GM18858 (cell line): ENCODE data around the gene PRKACG.
"Not testable (repeated sequence)": the region's sequence is repeated elsewhere in the genome, so short reads cannot be mapped to it uniquely, and the experiment has no call there.

Experiments used
- ATAC-seq: cut with Tn5 transposase; IDR thresholded peaks from one replicate; pipeline ENCODE4 v1.9.1; 2021; ENCODE audit not compliant: unreplicated experiment

Gene PRKACG

GRCh38 chr9:69014013-69014412, at the start of gene PRKACG:
Gene PRKACG, minus strand, starts transcription at chr9:69014113. Its CDS starts 21 bp downstream, at chr9:69014092.
- no peak for ATAC-seq

DNA sequence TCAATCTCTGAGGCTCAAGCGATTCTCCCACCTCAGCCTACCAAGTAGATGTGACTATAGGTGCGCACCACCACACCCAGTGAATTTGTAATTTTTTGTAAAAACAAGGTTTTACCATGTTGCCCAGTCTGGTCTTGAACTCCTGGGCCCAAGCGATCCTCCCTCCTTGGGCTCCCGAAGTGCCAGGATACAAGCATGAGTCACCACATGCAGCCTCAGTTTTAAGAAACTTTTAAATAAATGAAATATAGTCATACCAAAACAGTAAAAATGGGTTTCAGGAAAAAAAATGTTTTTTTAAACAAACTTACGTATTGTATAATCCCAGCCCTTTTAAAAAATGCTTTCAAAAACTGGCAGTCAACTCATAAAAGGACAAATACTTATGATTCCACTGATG, 48.3 kb upstream of the PRKACG start:
- no peak for ATAC-seq

DNA sequence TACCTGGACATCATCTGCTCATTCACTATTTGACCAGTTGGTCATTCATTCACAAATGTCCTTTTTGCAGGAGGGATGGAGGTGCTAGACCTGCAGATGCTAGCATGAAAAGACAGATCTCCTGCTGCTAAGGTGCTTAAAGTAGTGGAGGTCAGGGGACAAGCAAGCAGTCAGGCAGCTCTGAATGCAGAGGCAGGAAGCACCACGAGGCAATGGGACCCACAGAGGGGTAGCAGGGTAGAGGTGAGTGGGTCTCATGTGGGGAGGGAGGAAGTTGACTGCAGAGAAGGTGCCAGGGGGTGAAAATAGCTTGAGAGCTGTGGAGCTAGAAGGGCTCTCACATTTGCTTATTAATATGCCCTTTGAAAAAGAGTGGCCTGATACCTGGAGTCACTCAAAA, 46.9 kb upstream of the PRKACG start:
- ATAC-seq: no peak

DNA sequence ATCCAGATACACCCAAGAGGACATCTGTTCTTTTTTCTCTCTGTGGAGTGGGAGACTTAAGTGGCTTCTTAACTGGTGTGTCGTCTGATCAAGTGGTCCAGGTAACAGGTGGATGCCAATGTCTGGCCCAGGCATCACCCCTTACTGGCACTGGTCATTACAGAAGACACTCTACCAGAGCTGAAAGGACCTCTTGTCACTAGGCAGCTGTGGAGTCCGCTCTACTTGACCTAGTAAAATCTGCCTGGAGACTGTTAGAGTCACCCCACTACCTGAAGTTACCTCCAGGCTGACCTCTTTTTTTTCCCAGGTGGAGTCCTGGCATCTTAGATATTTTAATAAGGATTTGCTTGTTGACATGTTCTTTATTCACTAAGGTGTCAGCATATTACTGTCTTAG, 44.2 kb upstream of the PRKACG start:
- ATAC-seq: no peak

- ATAC-seq: no peak
Measured at GRCh38 chr9:69056191-69056815, 42.4 kb upstream of the PRKACG start.

- no peak for ATAC-seq
Measured at GRCh38 chr9:69054989-69055388, 41.1 kb upstream of the PRKACG start.

DNA sequence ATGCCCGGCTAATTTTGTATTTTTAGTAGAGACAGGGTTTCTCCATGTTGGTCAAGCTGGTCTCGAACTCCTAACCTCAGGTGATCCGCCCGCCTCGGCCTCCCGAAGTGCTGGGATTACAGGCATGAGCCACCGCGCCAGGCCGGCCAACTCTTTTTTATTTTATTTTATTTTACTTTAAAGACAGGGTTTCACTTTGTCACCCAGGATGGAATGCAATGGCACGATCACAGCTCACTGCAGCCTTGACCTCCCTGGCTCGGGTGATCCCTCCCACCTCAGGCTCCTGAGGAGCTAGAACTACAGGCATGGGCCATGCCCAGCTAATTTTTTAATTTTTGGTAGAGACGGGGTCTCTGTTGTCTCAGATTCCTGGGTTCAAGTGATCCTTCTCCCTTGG, 37.0 kb upstream of the PRKACG start:
- not testable (repeated sequence) for ATAC-seq

GRCh38 chr9:69049094-69049493, 35.2 kb upstream of the PRKACG start:
- no peak for ATAC-seq

- ATAC-seq: no peak
Measured at GRCh38 chr9:69047371-69047770, 33.5 kb upstream of the PRKACG start.

DNA sequence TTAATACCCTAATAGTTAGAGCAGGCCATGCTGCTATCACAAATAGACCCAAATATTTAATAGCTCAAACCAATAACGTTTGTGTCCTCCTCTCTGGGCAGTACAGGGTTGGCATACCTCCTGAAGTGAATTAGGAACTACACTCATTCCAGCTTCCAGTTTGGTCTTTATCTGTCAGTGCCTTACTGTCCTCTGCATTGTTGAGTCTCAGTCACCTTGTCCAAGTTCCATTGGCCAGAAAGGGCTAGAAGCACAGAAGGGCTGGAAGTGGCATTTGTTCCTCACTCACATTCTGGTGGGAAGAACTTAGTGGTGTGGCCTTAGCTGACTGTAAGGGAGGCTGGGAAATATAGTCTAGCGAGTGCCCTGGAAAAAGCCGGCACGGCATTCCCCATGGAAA, 32.8 kb upstream of the PRKACG start:
- no peak for ATAC-seq

- no peak for ATAC-seq
Measured at GRCh38 chr9:69045821-69046220, 31.9 kb upstream of the PRKACG start.

DNA sequence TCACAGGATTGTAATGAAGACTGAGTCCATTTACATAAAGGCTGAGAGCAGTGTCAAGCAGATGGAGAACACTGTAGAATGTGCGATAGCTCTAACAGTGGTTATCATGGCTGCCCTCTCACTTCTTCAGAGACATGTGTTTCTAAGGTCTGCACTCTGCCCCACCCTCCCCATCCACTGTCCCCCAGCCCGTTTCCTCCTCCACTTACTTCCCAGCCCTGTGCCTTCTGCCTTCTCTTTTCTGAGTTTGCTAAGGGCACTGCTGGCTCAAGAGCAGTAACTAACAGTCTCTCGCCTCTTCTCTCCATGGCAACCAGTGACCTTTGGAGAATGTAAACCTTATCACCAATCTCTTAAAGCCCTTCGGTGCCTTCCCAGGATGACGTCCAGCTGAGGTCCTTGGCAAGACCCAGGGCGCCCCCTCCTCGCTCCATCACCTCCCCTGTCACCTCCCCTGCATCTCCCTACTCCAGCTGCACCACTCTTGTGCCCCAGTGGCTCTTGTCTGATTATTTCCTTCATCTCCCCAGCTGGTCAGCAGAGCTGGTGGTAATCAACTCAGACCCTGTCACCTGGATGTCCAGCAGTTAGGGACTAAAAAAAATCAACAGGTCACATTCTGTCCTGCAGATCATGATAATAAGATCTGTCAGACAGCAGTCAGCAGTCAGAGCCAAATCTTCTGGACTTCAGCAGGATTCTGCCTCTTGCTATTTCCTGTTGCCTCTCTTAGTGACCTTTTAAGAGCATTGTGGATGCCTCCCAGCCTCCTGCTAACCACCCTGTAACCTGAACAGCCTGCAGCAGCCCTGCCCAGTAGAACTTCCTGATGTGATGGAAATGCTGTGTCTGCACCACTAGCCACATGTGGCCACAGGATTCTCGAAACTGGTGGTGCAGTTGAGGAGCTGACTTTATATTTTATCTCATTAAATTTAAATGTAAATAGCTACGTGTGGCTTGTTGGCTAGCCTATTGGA, 30.6 kb upstream of the PRKACG start:
- ATAC-seq: no peak

GRCh38 chr9:69040646-69041045, 26.7 kb upstream of the PRKACG start:
- ATAC-seq: no peak

DNA sequence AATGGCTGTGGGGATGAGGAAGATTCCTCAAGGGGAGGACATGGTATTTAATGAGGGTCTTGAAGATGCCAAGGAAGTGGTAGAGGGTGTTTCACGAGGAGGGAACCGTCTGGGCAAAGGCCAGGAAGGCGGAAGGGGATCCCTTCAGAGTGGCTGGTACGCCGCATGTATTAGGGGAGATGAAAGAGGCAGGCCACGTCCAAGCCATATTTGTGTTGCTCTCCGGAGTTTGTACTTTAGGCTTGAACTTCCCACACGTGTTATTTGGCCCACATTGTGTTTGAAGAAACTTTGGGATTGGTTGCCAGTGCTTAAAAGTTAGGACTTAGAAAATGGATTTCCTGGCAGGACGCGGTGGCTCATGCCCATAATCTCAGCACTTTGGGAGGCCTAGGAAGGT, 22.9 kb upstream of the PRKACG start:
- ATAC-seq: no peak

DNA sequence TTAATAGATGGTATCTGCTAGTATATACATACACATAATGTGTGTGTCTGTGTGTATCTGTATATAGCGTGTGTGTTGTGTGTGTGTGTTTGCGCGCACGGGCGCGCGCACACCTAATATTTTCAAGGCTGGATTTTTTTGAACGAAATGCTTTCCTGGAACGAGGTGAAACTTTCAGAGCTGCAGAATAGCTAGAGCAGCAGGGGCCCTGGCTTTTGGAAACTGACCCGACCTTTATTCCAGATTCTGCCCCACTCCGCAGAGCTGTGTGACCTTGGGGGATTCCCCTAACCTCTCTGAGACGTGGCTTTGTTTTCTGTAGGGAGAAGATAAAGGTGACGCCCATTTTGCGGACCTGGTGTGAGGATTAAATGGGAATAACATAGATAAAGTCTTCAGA, 22.4 kb upstream of the PRKACG start:
- ATAC-seq: peak; percentile 3

DNA sequence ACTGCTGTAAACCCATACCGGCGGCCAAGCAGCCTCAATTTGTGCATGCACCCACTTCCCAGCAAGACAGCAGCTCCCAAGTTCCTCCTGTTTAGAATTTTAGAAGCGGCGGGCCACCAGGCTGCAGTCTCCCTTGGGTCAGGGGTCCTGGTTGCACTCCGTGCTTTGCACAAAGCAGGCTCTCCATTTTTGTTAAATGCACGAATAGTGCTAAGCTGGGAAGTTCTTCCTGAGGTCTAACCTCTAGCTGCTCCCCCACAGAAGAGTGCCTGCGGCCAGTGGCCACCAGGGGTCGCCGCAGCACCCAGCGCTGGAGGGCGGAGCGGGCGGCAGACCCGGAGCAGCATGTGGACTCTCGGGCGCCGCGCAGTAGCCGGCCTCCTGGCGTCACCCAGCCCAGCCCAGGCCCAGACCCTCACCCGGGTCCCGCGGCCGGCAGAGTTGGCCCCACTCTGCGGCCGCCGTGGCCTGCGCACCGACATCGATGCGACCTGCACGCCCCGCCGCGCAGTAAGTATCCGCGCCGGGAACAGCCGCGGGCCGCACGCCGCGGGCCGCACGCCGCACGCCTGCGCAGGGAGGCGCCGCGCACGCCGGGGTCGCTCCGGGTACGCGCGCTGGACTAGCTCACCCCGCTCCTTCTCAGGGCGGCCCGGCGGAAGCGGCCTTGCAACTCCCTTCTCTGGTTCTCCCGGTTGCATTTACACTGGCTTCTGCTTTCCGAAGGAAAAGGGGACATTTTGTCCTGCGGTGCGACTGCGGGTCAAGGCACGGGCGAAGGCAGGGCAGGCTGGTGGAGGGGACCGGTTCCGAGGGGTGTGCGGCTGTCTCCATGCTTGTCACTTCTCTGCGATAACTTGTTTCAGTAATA, 21.8 kb upstream of the PRKACG start, which contains the start of gene FXN:
Gene FXN, plus strand, starts transcription at position 315 of the 871 bp plus-strand sequence. Its CDS starts 31 bp downstream, at position 346.
- ATAC-seq: peak; percentile 96

- ATAC-seq: no peak
Measured at GRCh38 chr9:69034071-69034470, 20.2 kb upstream of the PRKACG start.

DNA sequence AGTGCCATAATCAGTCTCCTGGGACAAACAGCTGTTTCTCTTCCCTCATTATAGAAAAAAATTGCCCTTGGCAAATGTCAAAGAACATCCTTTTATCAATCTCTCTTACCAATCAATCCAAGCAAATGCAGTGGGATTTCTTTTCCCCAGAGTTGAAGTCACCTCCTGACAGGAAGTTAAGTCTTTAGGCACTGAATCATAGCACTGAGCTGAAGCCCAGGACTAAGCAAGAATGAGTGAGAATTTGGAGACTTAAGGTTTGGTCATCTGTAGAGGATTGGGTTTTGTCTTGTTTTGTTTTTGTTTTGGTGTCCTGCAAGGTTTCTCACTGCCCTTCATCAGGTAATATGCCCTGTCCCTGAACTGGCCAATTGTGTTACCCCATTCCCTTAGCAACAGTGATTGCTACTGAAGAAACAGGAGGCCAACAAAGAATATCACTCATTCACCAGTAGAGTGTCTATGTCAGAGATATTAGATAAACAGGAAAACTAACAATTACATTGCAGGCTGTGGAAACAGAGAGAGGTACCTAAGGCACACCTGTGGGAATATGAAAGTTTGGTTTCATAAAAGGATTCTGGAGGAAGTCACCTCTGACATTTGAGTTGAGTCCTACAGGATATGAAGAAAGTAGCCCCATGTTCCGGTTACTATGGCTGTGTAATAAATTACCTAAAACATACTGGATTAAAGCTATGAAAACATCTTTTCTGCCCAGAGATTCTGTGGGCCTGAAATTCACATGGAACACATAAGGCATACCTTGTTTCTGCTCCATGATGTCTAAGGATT, 17.1 kb upstream of the PRKACG start:
- ATAC-seq: no peak

GRCh38 chr9:69029535-69029934, 15.6 kb upstream of the PRKACG start:
- no peak for ATAC-seq

DNA sequence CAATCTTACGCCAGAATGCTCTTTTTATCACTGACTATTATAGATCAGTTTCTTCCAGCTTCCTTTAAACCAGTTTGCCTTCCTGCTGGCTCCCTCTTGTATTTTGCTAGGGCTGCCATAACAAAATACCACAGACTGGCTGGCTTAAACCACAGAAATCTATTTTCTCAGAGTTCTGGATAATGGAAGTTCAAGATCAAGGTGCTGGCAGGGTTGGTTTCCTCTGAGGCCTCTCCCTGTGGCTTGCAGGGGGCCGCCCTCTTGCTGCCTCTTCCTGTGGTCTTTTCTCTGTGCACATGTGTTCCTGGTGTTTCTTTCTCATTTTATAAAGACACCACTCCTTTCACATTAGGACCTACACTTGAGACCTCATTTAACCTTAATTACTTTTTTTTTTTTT, 14.8 kb upstream of the PRKACG start:
- ATAC-seq: no peak
